K562 (cell line): ENCODE data around the gene FRK.

Source experiments
- CHD2 ChIP-seq: IDR thresholded peaks from 2 replicates; pipeline ENCODE4 v1.6.1; 2011; ENCODE audit warnings: low read depth, low read length
- CTCF ChIP-seq, 3 experiments: IDR thresholded peaks in 2 of 3; conservative IDR thresholded peaks in 1 of 3; 2 replicates each; pipeline ENCODE4 v1.5.1; 2011 to 2012; ENCODE audit warnings: low read length in 3 of 3, mild to moderate bottlenecking in 3 of 3, control low read depth in 2 of 3, improper control_type of control experiment in 1 of 3, inconsistent platforms in 1 of 3, low read depth in 1 of 3, mixed read lengths in 1 of 3, moderate library complexity in 1 of 3; ENCODE audit not compliant: insufficient read depth in 2 of 3
- MAFK ChIP-seq: IDR thresholded peaks from 2 replicates; pipeline ENCODE4 v1.6.1; 2011; ENCODE audit warnings: low read length, improper control_type of control experiment
- MEF2A ChIP-seq: IDR thresholded peaks from 2 replicates; pipeline ENCODE4 v1.6.1; 2011; ENCODE audit warnings: low read depth, mild to moderate bottlenecking, low read length, moderate library complexity; ENCODE audit not compliant: control insufficient read depth
- POLR2A ChIP-seq: fragments of 450-650 bp; conservative IDR thresholded peaks from 2 replicates; pipeline ENCODE4 v1.6.1; 2016
- TAF1 ChIP-seq: IDR thresholded peaks from 2 replicates; pipeline ENCODE4 v1.6.1; 2011; ENCODE audit warnings: mild to moderate bottlenecking, low read length, moderate library complexity; ENCODE audit not compliant: insufficient read depth, control insufficient read depth, severe bottlenecking; ENCODE audit errors: extremely low read depth

GRCh38 chr6:115934145-115934544 lies 126.5 kb downstream of the FRK start:
- TF ChIP-seq TAF1 (no peak), POLR2A (no peak), MAFK (no peak), CHD2 (no peak), MEF2A (no peak), CTCF (IDR thresholded peaks at IDR 0.05 in 2 of 3, conservative IDR thresholded peaks at IDR 0.05 in 1 of 3; ENCODE audit: insufficient read depth in 2 of 3, low read depth in 1 of 3, low read length in 3 of 3) (no peak)
